Skeletal muscle satellite cell (primary cell): ENCODE results near the gene NUTM2B. TPM values are rescaled to one million over a fixed set of nuclear protein-coding genes. Genes with fewer than 3 reads are reported as not detected.
"Not testable (repeated sequence)": the region's sequence is repeated elsewhere in the genome, so short reads cannot be mapped to it uniquely, and the experiment has no call there.

Source experiments
- H3K27me3 ChIP-seq: 2 replicates; pipeline ENCODE4 v1.7.0; 2013; ENCODE audit warnings: low read length; ENCODE audit not compliant: control insufficient read depth, insufficient read depth
- H3K36me3 ChIP-seq: 2 replicates; pipeline ENCODE4 v1.7.0; 2013; ENCODE audit warnings: mild to moderate bottlenecking, control low read depth, low read length; ENCODE audit not compliant: insufficient read depth
- H3K4me1 ChIP-seq: 2 replicates; pipeline ENCODE4 v1.7.0; 2013; ENCODE audit warnings: low read length; ENCODE audit not compliant: control insufficient read depth, insufficient read depth
- H3K4me2 ChIP-seq: 2 replicates; pipeline ENCODE4 v1.7.0; 2013; ENCODE audit warnings: mild to moderate bottlenecking, low read length
- H3K4me3 ChIP-seq: 2 replicates; pipeline ENCODE4 v1.7.0; 2013; ENCODE audit warnings: low read length
- H3K9ac ChIP-seq: 2 replicates; pipeline ENCODE4 v1.7.0; 2013; ENCODE audit warnings: mild to moderate bottlenecking, low read depth, low read length, moderate library complexity
- H3K9me3 ChIP-seq: replicated peaks from 2 replicates; pipeline ENCODE4 v1.7.0; 2013; ENCODE audit warnings: mild to moderate bottlenecking, control low read depth, low read length
- total RNA-seq: library from RNA; depleted of rRNA; stranded (reverse); fragments of >200 nt; gene quantifications from 2 replicates; pipeline ENCODE4 v1.2.3, GENCODE V29; 2012; rRNA removed

NUTM2B gene
- under 0.01 and 0.25 TPM in 2 replicates for total RNA-seq

- H3K36me3 ChIP-seq, H3K27me3 ChIP-seq, H3K4me2 ChIP-seq, H3K4me3 ChIP-seq, H3K9me3 ChIP-seq, H3K4me1 ChIP-seq, H3K9ac ChIP-seq: not testable (repeated sequence)
Observed at GRCh38 chr10:79702927-79703326, at the start of gene NUTM2B. Gene NUTM2B, plus strand, starts transcription at chr10:79703227. Its CDS starts 383 bp downstream, at chr10:79703610.

- H3K9ac ChIP-seq, H3K9me3 ChIP-seq, H3K36me3 ChIP-seq, H3K27me3 ChIP-seq, H3K4me1 ChIP-seq, H3K4me3 ChIP-seq, H3K4me2 ChIP-seq: not testable (repeated sequence)
Observed at GRCh38 chr10:79663287-79663686, 39.7 kb upstream of the NUTM2B start.

GRCh38 chr10:79664686-79665085 is 38.3 kb upstream of the NUTM2B start:
- not testable (repeated sequence) for H3K4me1 ChIP-seq, H3K27me3 ChIP-seq, H3K9me3 ChIP-seq, H3K4me2 ChIP-seq, H3K9ac ChIP-seq, H3K36me3 ChIP-seq, H3K4me3 ChIP-seq

GRCh38 chr10:79669248-79669788 is 33.7 kb upstream of the NUTM2B start:
- not testable (repeated sequence) for H3K9me3 ChIP-seq, H3K27me3 ChIP-seq, H3K4me2 ChIP-seq, H3K4me1 ChIP-seq, H3K36me3 ChIP-seq, H3K9ac ChIP-seq, H3K4me3 ChIP-seq

- not testable (repeated sequence) for H3K27me3 ChIP-seq, H3K4me3 ChIP-seq, H3K4me2 ChIP-seq, H3K9me3 ChIP-seq, H3K36me3 ChIP-seq, H3K4me1 ChIP-seq, H3K9ac ChIP-seq
Observed at GRCh38 chr10:79674878-79675277, 28.1 kb upstream of the NUTM2B start.

GRCh38 chr10:79683026-79683883 is 19.8 kb upstream of the NUTM2B start:
- not testable (repeated sequence) for H3K4me3 ChIP-seq, H3K4me1 ChIP-seq, H3K4me2 ChIP-seq, H3K27me3 ChIP-seq, H3K36me3 ChIP-seq, H3K9me3 ChIP-seq, H3K9ac ChIP-seq

GRCh38 chr10:79683884-79684720 is 18.9 kb upstream of the NUTM2B start:
- not testable (repeated sequence) for H3K9ac ChIP-seq, H3K4me1 ChIP-seq, H3K4me2 ChIP-seq, H3K27me3 ChIP-seq, H3K36me3 ChIP-seq, H3K9me3 ChIP-seq, H3K4me3 ChIP-seq

- not testable (repeated sequence) for H3K4me3 ChIP-seq, H3K36me3 ChIP-seq, H3K9ac ChIP-seq, H3K9me3 ChIP-seq, H3K4me1 ChIP-seq, H3K4me2 ChIP-seq, H3K27me3 ChIP-seq
Observed at GRCh38 chr10:79685044-79685685, 17.9 kb upstream of the NUTM2B start.

GRCh38 chr10:79686595-79686994 is 16.4 kb upstream of the NUTM2B start:
- not testable (repeated sequence) for H3K4me3 ChIP-seq, H3K36me3 ChIP-seq, H3K4me1 ChIP-seq, H3K9ac ChIP-seq, H3K4me2 ChIP-seq, H3K27me3 ChIP-seq, H3K9me3 ChIP-seq

- H3K9me3 ChIP-seq, H3K4me1 ChIP-seq, H3K4me3 ChIP-seq, H3K9ac ChIP-seq, H3K36me3 ChIP-seq, H3K4me2 ChIP-seq, H3K27me3 ChIP-seq: not testable (repeated sequence)
Observed at GRCh38 chr10:79687406-79688150, 15.4 kb upstream of the NUTM2B start.

GRCh38 chr10:79688798-79689197 is 14.2 kb upstream of the NUTM2B start:
- H3K36me3 ChIP-seq, H3K9ac ChIP-seq, H3K4me3 ChIP-seq, H3K27me3 ChIP-seq, H3K4me1 ChIP-seq, H3K4me2 ChIP-seq, H3K9me3 ChIP-seq: not testable (repeated sequence)
